ENCODE results near the gene CBX8. TPM values are rescaled to one million over a fixed set of nuclear protein-coding genes. Genes with fewer than 3 reads are reported as not detected.

Gene CBX8
- total RNA-seq, 1 experiment from 2014 or later = 36.6 TPM

DNA sequence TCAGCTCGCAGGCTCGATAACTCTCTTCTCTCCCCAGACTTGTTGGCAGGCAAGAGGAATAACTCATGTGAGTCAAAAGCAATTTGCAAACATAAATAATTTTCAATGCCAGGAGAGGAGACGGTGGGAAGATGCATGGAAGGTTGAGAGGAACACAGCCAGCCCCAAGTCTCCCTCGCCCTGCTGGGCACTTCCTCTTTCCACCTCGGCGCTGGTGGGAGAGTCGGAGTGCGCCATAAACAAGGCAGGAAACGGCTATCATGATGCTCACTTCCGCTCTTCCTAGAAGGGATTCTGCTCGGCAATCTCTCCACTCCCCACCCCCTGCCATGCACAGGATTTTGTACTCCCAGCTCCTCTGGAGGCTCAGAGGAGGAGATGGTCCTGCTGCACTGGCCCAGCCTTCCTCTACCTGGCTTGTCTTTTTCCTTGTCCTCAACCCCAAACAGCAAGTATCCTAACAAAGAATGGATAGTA, 29.4 kb upstream of the CBX8 start:
- Mint-ChIP-seq H3K9me3 (ENCODE audit: unreplicated experiment) (peaks cover 11% of the 10 kb centered on the region), H3K36me3 (ENCODE audit: insufficient read depth, unreplicated experiment) (peaks cover 18% of the 10 kb centered on the region), H3K4me3 (ENCODE audit: unreplicated experiment) (no peak overlapping the region), H3K4me1 (ENCODE audit: low read depth, unreplicated experiment) (no peaks in the 10 kb centered on the region), H3K27me3 (ENCODE audit: insufficient read depth, unreplicated experiment) (no peaks in the 10 kb centered on the region), H3K27ac (ENCODE audit: unreplicated experiment) (no peak overlapping the region)
- no peaks in the 10 kb centered on the region for H3K27me3 ChIP-seq (replicated peaks; ENCODE audit: control insufficient read depth, insufficient read depth, low read length)
- DNase-seq = no peak
- no TSS peak for BruUV-seq (replicated peaks)
- no peak overlapping the region for H3K4me3 ChIP-seq (ENCODE audit: low read depth, low read length)
- ChIA-PET POLR2A (no interaction called here), CTCF (no interaction called here)
- TF ChIP-seq, protein P1, sequence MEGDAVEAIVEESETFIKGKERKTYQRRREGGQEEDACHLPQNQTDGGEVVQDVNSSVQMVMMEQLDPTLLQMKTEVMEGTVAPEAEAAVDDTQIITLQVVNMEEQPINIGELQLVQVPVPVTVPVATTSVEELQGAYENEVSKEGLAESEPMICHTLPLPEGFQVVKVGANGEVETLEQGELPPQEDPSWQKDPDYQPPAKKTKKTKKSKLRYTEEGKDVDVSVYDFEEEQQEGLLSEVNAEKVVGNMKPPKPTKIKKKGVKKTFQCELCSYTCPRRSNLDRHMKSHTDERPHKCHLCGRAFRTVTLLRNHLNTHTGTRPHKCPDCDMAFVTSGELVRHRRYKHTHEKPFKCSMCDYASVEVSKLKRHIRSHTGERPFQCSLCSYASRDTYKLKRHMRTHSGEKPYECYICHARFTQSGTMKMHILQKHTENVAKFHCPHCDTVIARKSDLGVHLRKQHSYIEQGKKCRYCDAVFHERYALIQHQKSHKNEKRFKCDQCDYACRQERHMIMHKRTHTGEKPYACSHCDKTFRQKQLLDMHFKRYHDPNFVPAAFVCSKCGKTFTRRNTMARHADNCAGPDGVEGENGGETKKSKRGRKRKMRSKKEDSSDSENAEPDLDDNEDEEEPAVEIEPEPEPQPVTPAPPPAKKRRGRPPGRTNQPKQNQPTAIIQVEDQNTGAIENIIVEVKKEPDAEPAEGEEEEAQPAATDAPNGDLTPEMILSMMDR (IDR thresholded peaks at IDR 0.05; ENCODE audit: insufficient read depth in 1 of 2, low read depth in 1 of 2, low read length in 1 of 2, severe bottlenecking in 1 of 2, unreplicated experiment in 1 of 2) = no peak
- peaks cover 8% of the 10 kb centered on the region; the same call in 1 of the 2 replicates for H3K4me1 ChIP-seq
- no peaks in the 10 kb centered on the region for H3K9me3 ChIP-seq
- no peaks in the 10 kb centered on the region for H3K36me3 ChIP-seq (ENCODE audit: control insufficient read depth, insufficient read depth, low read length)
- intact Hi-C loops (cut with micrococcal nuclease; ENCODE audit: unreplicated experiment) = no loop called here

DNA sequence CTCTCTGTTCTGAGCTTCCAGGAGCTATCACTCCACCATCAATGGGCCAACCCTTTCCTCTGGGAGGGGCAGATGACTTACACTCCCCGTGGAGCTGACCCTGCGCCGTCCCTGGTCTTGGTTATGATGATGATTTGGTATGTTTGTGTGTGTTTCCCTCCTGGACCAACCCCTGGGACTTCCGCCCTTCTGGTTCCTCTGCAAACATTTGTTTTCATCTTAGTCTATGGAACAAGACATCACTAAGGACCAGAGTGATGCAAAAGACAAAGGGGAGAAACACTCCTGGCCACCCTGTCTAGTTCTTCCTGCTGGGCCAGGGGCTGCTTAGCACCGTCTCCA, 28.7 kb upstream of the CBX8 start:
- Mint-ChIP-seq H3K36me3 (ENCODE audit: insufficient read depth, unreplicated experiment) (peaks cover 11% of the 10 kb centered on the region), H3K4me1 (ENCODE audit: low read depth, unreplicated experiment) (no peaks in the 10 kb centered on the region), H3K9me3 (ENCODE audit: unreplicated experiment) (peaks cover 11% of the 10 kb centered on the region), H3K4me3 (ENCODE audit: unreplicated experiment) (no peak overlapping the region), H3K27me3 (ENCODE audit: insufficient read depth, unreplicated experiment) (no peaks in the 10 kb centered on the region), H3K27ac (ENCODE audit: unreplicated experiment) (no peak overlapping the region)
- no TSS peak for BruUV-seq (replicated peaks)
- CTCF ChIA-PET = interaction anchor here (1.4 kb wide), 1 partner anchor 14 kb away, joined by 3 read pairs; no protein-coding TSS in a partner anchor
- Histone ChIP-seq H3K9me3 (no peaks in the 10 kb centered on the region), H3K4me1 (peaks cover under 1% of the 10 kb centered on the region; the same call in 1 of the 2 replicates), H3K4me3 (ENCODE audit: low read depth, low read length) (no peak overlapping the region), H3K36me3 (ENCODE audit: control insufficient read depth, insufficient read depth, low read length) (no peaks in the 10 kb centered on the region), H3K27me3 (replicated peaks; ENCODE audit: control insufficient read depth, insufficient read depth, low read length) (no peaks in the 10 kb centered on the region)
- TF ChIP-seq, protein P1 (IDR thresholded peaks at IDR 0.05; ENCODE audit: insufficient read depth in 1 of 2, low read depth in 1 of 2, low read length in 1 of 2, severe bottlenecking in 1 of 2, unreplicated experiment in 1 of 2) = no peak
- DNase-seq = no peak
- intact Hi-C loops (cut with micrococcal nuclease; ENCODE audit: unreplicated experiment) = no loop called here
- POLR2A ChIA-PET = no interaction called here

DNA sequence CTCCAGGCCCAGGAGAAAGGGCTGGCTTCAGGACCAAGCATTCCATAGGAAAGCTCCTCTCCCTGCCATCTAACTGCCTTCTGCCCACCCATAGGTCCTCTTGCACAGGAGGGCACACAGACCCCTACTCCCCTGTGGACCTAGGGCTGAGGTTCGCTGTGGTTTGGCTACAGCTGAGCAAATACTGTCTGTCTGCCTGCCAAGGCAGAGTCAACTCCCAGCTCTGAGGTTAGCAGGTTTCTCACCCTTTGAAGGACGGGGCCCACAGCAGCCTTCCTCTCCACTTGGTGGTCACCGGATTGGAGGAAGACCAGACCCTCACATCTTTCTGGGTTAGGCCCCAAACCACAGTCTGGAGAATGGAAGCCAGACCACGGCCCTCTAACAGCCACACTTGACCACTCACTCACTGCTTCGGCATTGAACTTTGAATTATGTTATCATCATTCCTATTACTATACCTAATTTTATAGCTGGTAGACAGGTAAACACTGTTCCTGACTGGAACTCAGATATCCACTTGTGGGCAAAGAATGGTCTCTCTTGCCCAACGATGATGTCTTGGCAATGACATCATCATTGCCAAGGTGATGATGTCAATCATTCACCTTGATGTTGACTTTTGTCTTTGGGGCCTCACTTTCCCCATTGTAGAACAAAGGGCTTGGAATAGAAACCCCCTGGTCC, 28.2 kb upstream of the CBX8 start:
- Histone ChIP-seq H3K27me3 (replicated peaks; ENCODE audit: control insufficient read depth, insufficient read depth, low read length) (no peaks in the 10 kb centered on the region), H3K9me3 (no peaks in the 10 kb centered on the region), H3K4me1 (no peaks in the 10 kb centered on the region), H3K36me3 (ENCODE audit: control insufficient read depth, insufficient read depth, low read length) (no peaks in the 10 kb centered on the region), H3K4me3 (ENCODE audit: low read depth, low read length) (no peak overlapping the region)
- TF ChIP-seq, protein P1 (IDR thresholded peaks at IDR 0.05; ENCODE audit: insufficient read depth in 1 of 2, low read depth in 1 of 2, low read length in 1 of 2, severe bottlenecking in 1 of 2, unreplicated experiment in 1 of 2) = no peak
- ChIA-PET CTCF (interaction anchor here (1.4 kb wide), 1 partner anchor 14 kb away, joined by 3 read pairs; no protein-coding TSS in a partner anchor), POLR2A (no interaction called here)
- Mint-ChIP-seq H3K27me3 (ENCODE audit: insufficient read depth, unreplicated experiment) (no peaks in the 10 kb centered on the region), H3K36me3 (ENCODE audit: insufficient read depth, unreplicated experiment) (peaks cover 6% of the 10 kb centered on the region), H3K4me3 (ENCODE audit: unreplicated experiment) (no peak overlapping the region), H3K4me1 (ENCODE audit: low read depth, unreplicated experiment) (no peaks in the 10 kb centered on the region), H3K9me3 (ENCODE audit: unreplicated experiment) (peaks cover 11% of the 10 kb centered on the region), H3K27ac (ENCODE audit: unreplicated experiment) (no peak overlapping the region)
- intact Hi-C loops (cut with micrococcal nuclease; ENCODE audit: unreplicated experiment) = no loop called here
- no peak for DNase-seq
- no TSS peak for BruUV-seq (replicated peaks)

Data from Caco-2 (cell line).